Mucosa of descending colon (tissue), 3 donors: ENCODE results near the gene C6orf47. TPM values are rescaled to one million over a fixed set of nuclear protein-coding genes. Genes with fewer than 3 reads are reported as not detected.
A peak's percentile ranks its signal among the peaks of the same experiment; 100 is the strongest.

Experiments used
- ATAC-seq: fragments of 200-7000 bp; cut with Tn5 transposase; one replicate; pipeline ENCODE4 v1.9.1; 2020; ENCODE audit warnings: mild to moderate bottlenecking, moderate library complexity
- DNase-seq, 3 donors: peaks; one replicate each; pipeline ENCODE4 v3.0.0-alpha.2; 2020
- H3K36me3 ChIP-seq: fragments of 200-600 bp; one replicate; pipeline ENCODE4 v1.8.0; 2021; ENCODE audit warnings: low read depth, mild to moderate bottlenecking
- H3K4me1 ChIP-seq: fragments of 200-600 bp; one replicate; pipeline ENCODE4 v1.8.0; 2021; ENCODE audit warnings: low read depth, mild to moderate bottlenecking
- H3K4me3 ChIP-seq: fragments of 200-600 bp; one replicate; pipeline ENCODE4 v1.8.0; 2021; ENCODE audit warnings: mild to moderate bottlenecking
- H3K9me3 ChIP-seq: fragments of 200-600 bp; one replicate; pipeline ENCODE4 v1.8.0; 2021; ENCODE audit warnings: mild to moderate bottlenecking
- intact Hi-C, 2 donors: fragments of 100-400 bp; cut with DNase I in 1 of 2; cut with micrococcal nuclease in 1 of 2; formaldehyde crosslinking; loops; one replicate each; pipeline versions ENCODE4 v1.11.0 to v1.11.1; 2022; cut with DNase I, micrococcal nuclease
- microRNA-seq: library from miRNA; unstranded; fragments of <30 nt; microRNA quantifications from one replicate; pipeline ENCODE4, GENCODE V29; 2019
- total RNA-seq, 3 donors: library from RNA; stranded (reverse); fragmentation: NEBNext Ultra II Directional in 2 of 3; extraction: Animal tissue kit (Norgen Biotek cat#: 25700) in 2 of 3; gene quantifications; one replicate each; pipeline versions ENCODE4 v1.2.1 to v1.2.4, GENCODE V29; 2021 to 2023
- TF ChIP-seq, protein P1 (sequence below): fragments of 200-600 bp; IDR thresholded peaks from one replicate; pipeline ENCODE4 v1.8.0; 2022; ENCODE audit warnings: antibody characterized with exemption, mild to moderate bottlenecking
- donor health status: DM: no; HTN: no; CAD: no; lungs with moderate emphysema.
- donor health status: DM: no; HTN: no; CAD: no.
- donor health status: DM: no; HTN: yes; CAD: no.

The C6orf47 gene
- total RNA-seq, 3 donors from 2014 or later = 28.5 to 33.0 (median 32.3) TPM

DNA sequence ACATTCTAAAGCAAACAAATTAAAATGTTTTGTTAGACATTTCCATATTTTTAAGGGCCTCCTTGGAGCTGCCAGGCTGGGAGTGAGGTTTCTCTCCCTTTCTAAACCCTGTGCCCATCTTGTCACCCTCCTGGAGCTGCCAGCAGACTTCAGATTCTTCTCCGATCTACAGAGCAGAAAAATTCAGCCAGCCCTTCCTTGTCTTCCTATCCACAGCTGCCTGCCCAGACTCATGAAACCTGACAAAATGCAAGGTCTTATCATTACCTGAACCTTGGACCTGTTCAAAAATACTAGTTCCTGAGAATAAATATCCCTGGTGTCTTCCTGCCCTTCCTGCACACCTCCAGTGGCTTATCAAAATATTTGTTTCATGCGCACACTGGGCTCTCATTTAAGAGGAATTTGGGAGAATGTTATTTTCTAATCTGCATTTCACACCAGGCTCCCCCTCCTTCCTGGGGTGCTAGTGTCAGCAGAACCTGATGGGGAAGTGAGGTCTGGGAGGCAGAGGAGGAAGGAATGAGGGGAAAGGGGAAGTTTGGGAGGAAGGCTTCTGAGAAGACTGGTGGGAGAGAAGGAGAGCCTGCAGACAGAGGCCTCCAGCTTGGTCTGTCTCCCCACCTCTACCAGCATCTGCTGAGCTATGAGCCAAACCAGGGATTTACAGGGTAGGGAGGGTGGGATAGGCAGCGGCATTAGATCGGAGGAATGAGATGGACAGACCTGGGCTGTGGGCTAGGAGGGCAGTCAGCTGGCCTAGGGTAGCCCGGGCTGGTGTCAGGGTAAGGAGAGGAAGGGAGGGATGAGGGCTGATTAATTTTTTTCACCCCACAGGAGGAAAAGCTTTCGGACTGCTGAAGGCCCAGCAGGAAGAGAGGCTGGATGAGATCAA is 45.6 kb downstream of the C6orf47 start, which contains the start of gene AIF1:
TSS of gene AIF1 (plus strand) at position 551 of the 895 bp plus-strand sequence. CDS start at position 647, 96 bp downstream.
- intact Hi-C loops = no loop called here
- Histone ChIP-seq H3K4me1 (no peaks in the 10 kb centered on the region), H3K9me3 (no peaks in the 10 kb centered on the region), H3K36me3 (no peaks in the 10 kb centered on the region), H3K4me3 (no peak within 1 kb of the TSS)
- TF ChIP-seq, protein P1, sequence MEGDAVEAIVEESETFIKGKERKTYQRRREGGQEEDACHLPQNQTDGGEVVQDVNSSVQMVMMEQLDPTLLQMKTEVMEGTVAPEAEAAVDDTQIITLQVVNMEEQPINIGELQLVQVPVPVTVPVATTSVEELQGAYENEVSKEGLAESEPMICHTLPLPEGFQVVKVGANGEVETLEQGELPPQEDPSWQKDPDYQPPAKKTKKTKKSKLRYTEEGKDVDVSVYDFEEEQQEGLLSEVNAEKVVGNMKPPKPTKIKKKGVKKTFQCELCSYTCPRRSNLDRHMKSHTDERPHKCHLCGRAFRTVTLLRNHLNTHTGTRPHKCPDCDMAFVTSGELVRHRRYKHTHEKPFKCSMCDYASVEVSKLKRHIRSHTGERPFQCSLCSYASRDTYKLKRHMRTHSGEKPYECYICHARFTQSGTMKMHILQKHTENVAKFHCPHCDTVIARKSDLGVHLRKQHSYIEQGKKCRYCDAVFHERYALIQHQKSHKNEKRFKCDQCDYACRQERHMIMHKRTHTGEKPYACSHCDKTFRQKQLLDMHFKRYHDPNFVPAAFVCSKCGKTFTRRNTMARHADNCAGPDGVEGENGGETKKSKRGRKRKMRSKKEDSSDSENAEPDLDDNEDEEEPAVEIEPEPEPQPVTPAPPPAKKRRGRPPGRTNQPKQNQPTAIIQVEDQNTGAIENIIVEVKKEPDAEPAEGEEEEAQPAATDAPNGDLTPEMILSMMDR = no peak
- DNase-seq = no peak
- peak; percentile 64 for ATAC-seq

- TF ChIP-seq, protein P1 = no peak
- DNase-seq (peak in 1 of 3 donors; percentile 63), ATAC-seq (peak; percentile 51)
- Histone ChIP-seq H3K4me3 (no peak overlapping the region), H3K9me3 (no peaks in the 10 kb centered on the region), H3K36me3 (no peaks in the 10 kb centered on the region), H3K4me1 (no peaks in the 10 kb centered on the region)
- intact Hi-C loops = no loop called here
Observed at GRCh38 chr6:31614075-31614619, 46.4 kb downstream of the C6orf47 start.

GRCh38 chr6:31610968-31611367 is 49.6 kb downstream of the C6orf47 start:
- Histone ChIP-seq H3K4me3 (no peak overlapping the region), H3K4me1 (no peaks in the 10 kb centered on the region), H3K36me3 (no peaks in the 10 kb centered on the region), H3K9me3 (no peaks in the 10 kb centered on the region)
- ATAC-seq (no peak), DNase-seq (no peak)
- intact Hi-C loops = no loop called here
- TF ChIP-seq, protein P1 = no peak

GRCh38 chr6:31609519-31610406 is 50.8 kb downstream of the C6orf47 start:
- DNase-seq (no peak), ATAC-seq (no peak)
- no peaks in the 10 kb centered on the region for H3K4me1 ChIP-seq
- TF ChIP-seq, protein P1 = no peak
- intact Hi-C loops = no loop called here
- no peaks in the 10 kb centered on the region for H3K36me3 ChIP-seq
- no peak overlapping the region for H3K4me3 ChIP-seq
- H3K9me3 ChIP-seq = no peaks in the 10 kb centered on the region

Small RNA genes lying within 50 kb of the gene (microRNA-seq; reads per million reads assigned to microRNA genes)
- 0.70 reads per million for gene MIR4646
- not detected for gene MIR6832

Other genes starting within 250 kb of the C6orf47 start
- 1 to 10 TPM; 1.3 to 4.1 (median 2.9) TPM for gene MICB, start 162.6 kb downstream of the C6orf47 start, total RNA-seq
- gene MCCD1, start 131.8 kb downstream of the C6orf47 start, total RNA-seq = not detected
- 100 to 1,000 TPM; 239 to 309 (median 295) TPM for gene DDX39B, start 118.8 kb downstream of the C6orf47 start, total RNA-seq
- gene ATP6V1G2, start 114.2 kb downstream of the C6orf47 start, total RNA-seq = 1 to 10 TPM in 2 of 3 donors, under 1 TPM in 1; 0.55 to 4.5 (median 1.2) TPM
- gene NFKBIL1, start 113.2 kb downstream of the C6orf47 start, total RNA-seq = 10 to 100 TPM; 15.8 to 27.8 (median 18.3) TPM
- under 1 TPM in 2 of 3 donors, not detected in 1; 0.20 to 0.22 TPM for gene LTA, start 88.5 kb downstream of the C6orf47 start, total RNA-seq
- gene TNF, start 85.2 kb downstream of the C6orf47 start, total RNA-seq = 1 to 10 TPM in 2 of 3 donors, under 1 TPM in 1; 0.41 to 1.7 (median 1.1) TPM
- gene LTB, start 78.4 kb downstream of the C6orf47 start, total RNA-seq = 1 to 10 TPM; 2.1 to 3.4 (median 2.2) TPM
- 10 to 100 TPM in 1 of 3 donors, 1 to 10 TPM in 2; 3.9 to 11.3 (median 6.6) TPM for gene LST1, start 74.5 kb downstream of the C6orf47 start, total RNA-seq
- gene NCR3, start 67.8 kb downstream of the C6orf47 start, total RNA-seq = under 1 TPM in 1 of 3 donors, not detected in 2; 0.46 TPM
- 10 to 100 TPM in 2 of 3 donors, 1 to 10 TPM in 1; 6.1 to 28.4 (median 17.3) TPM for gene AIF1, start 45.5 kb downstream of the C6orf47 start, total RNA-seq
- gene PRRC2A, start 40.1 kb downstream of the C6orf47 start, total RNA-seq = 100 to 1,000 TPM; 109 to 151 (median 120) TPM
- 100 to 1,000 TPM; 282 to 298 (median 293) TPM for gene BAG6, start 8.1 kb downstream of the C6orf47 start, total RNA-seq
- gene APOM, start 4.9 kb downstream of the C6orf47 start, total RNA-seq = 1 to 10 TPM; 2.2 to 2.7 (median 2.4) TPM
- gene GPANK1, start 4.2 kb upstream of the C6orf47 start, total RNA-seq = 10 to 100 TPM; 13.4 to 17.7 (median 17.4) TPM
- gene CSNK2B, start 5.3 kb upstream of the C6orf47 start, total RNA-seq = 100 to 1,000 TPM; 125 to 147 (median 134) TPM
- gene LY6G5B, start 9.2 kb upstream of the C6orf47 start, total RNA-seq = 10 to 100 TPM; 13.1 to 17.2 (median 15.5) TPM
- 1 to 10 TPM; 1.7 to 4.2 (median 2.1) TPM for gene LY6G5C, start 20.3 kb upstream of the C6orf47 start, total RNA-seq
- 10 to 100 TPM; 55.3 to 69.4 (median 68.4) TPM for gene ABHD16A, start 42.5 kb upstream of the C6orf47 start, total RNA-seq
- gene LY6G6F, start 46.1 kb upstream of the C6orf47 start, total RNA-seq = not detected
- gene LY6G6D, start 54.6 kb upstream of the C6orf47 start, total RNA-seq = 1 to 10 TPM in 1 of 3 donors, under 1 TPM in 1, not detected in 1; 0.90 to 6.1 TPM
- gene LY6G6C, start 61.0 kb upstream of the C6orf47 start, total RNA-seq = under 1 TPM in 1 of 3 donors, not detected in 2; 0.32 TPM
- 1 to 10 TPM in 1 of 3 donors, under 1 TPM in 2; 0.48 to 1.4 (median 0.57) TPM for gene MPIG6B, start 62.6 kb upstream of the C6orf47 start, total RNA-seq
- gene DDAH2, start 68.5 kb upstream of the C6orf47 start, total RNA-seq = 100 to 1,000 TPM in 1 of 3 donors, 10 to 100 TPM in 2; 56.1 to 152 (median 99.5) TPM
- gene CLIC1, start 75.8 kb upstream of the C6orf47 start, total RNA-seq = 100 to 1,000 TPM; 269 to 555 (median 441) TPM
- gene MSH5, start 79.2 kb upstream of the C6orf47 start, total RNA-seq = 10 to 100 TPM; 14.1 to 29.9 (median 29.7) TPM
- 1 to 10 TPM; 2.5 to 9.6 (median 4.3) TPM for gene SAPCD1, start 101.9 kb upstream of the C6orf47 start, total RNA-seq
- gene VWA7, start 116.5 kb upstream of the C6orf47 start, total RNA-seq = 1 to 10 TPM; 5.9 to 8.2 (median 6.9) TPM
- gene VARS1, start 135.0 kb upstream of the C6orf47 start, total RNA-seq = 10 to 100 TPM; 41.7 to 65.8 (median 45.0) TPM
- 10 to 100 TPM; 21.7 to 35.5 (median 33.8) TPM for gene LSM2, start 146.2 kb upstream of the C6orf47 start, total RNA-seq
- 1 to 10 TPM; 1.2 to 3.4 (median 1.3) TPM for gene HSPA1L, start 154.5 kb upstream of the C6orf47 start, total RNA-seq
- gene HSPA1A, start 154.8 kb upstream of the C6orf47 start, total RNA-seq = 100 to 1,000 TPM in 2 of 3 donors, 10 to 100 TPM in 1; 73.6 to 274 (median 107) TPM
- 100 to 1,000 TPM; 172 to 254 (median 200) TPM for gene HSPA1B, start 167.0 kb upstream of the C6orf47 start, total RNA-seq
- 10 to 100 TPM; 44.0 to 65.7 (median 45.0) TPM for gene NEU1, start 202.0 kb upstream of the C6orf47 start, total RNA-seq
- 100 to 1,000 TPM; 332 to 795 (median 740) TPM for gene SLC44A4, start 218.2 kb upstream of the C6orf47 start, total RNA-seq
- 10 to 100 TPM; 29.6 to 50.1 (median 36.4) TPM for gene EHMT2, start 236.9 kb upstream of the C6orf47 start, total RNA-seq
- gene ZBTB12, start 241.3 kb upstream of the C6orf47 start, total RNA-seq = 1 to 10 TPM; 2.3 to 6.2 (median 3.4) TPM